HG03575 (cell line): ENCODE measurements around the gene WSCD2.

Experiments used
- ATAC-seq: cut with Tn5 transposase; IDR thresholded peaks from one replicate; pipeline ENCODE4 v1.9.1; 2021; ENCODE audit not compliant: unreplicated experiment, insufficient number of reproducible peaks, low FRiP score; ENCODE audit errors: extremely low read depth

Gene WSCD2

GRCh38 chr12:108240027-108240785 lies 111.1 kb downstream of the WSCD2 start:
- no peak for ATAC-seq

GRCh38 chr12:108240928-108241327 lies 111.8 kb downstream of the WSCD2 start:
- ATAC-seq = no peak

- no peak for ATAC-seq
Measured at GRCh38 chr12:108241986-108242703, 113.1 kb downstream of the WSCD2 start.

- no peak for ATAC-seq
Measured at GRCh38 chr12:108247130-108247529, 118.0 kb downstream of the WSCD2 start.

GRCh38 chr12:108248011-108248410 lies 118.9 kb downstream of the WSCD2 start:
- no peak for ATAC-seq

GRCh38 chr12:108252523-108252922 lies 123.4 kb downstream of the WSCD2 start:
- no peak for ATAC-seq

- no peak for ATAC-seq
Measured at GRCh38 chr12:108253540-108253939, 124.5 kb downstream of the WSCD2 start.

GRCh38 chr12:108254030-108254429 lies 124.9 kb downstream of the WSCD2 start:
- no peak for ATAC-seq

- ATAC-seq = no peak
Measured at GRCh38 chr12:108254517-108255251, 125.6 kb downstream of the WSCD2 start.

- no peak for ATAC-seq
Measured at GRCh38 chr12:108255252-108255602, 126.1 kb downstream of the WSCD2 start.

- ATAC-seq = no peak
Measured at GRCh38 chr12:108257004-108257403, 127.9 kb downstream of the WSCD2 start.

- ATAC-seq = no peak
Measured at GRCh38 chr12:108257610-108258106, 128.6 kb downstream of the WSCD2 start.

- no peak for ATAC-seq
Measured at GRCh38 chr12:108260039-108260438, 131.0 kb downstream of the WSCD2 start.

- no peak for ATAC-seq
Measured at GRCh38 chr12:108260969-108261368, 131.9 kb downstream of the WSCD2 start.

- no peak for ATAC-seq
Measured at GRCh38 chr12:108265505-108265904, 136.4 kb downstream of the WSCD2 start.

- ATAC-seq = no peak
Measured at GRCh38 chr12:108266131-108266530, 137.0 kb downstream of the WSCD2 start.

GRCh38 chr12:108267450-108267849 lies 138.4 kb downstream of the WSCD2 start:
- no peak for ATAC-seq

- no peak for ATAC-seq
Measured at GRCh38 chr12:108268397-108268796, 139.3 kb downstream of the WSCD2 start.

- no peak for ATAC-seq
Measured at GRCh38 chr12:108269224-108269623, 140.1 kb downstream of the WSCD2 start.
